PFSK-1 (cell line): ENCODE results near the gene DNAH8.

ENCODE experiments used
- POLR2AphosphoS5 ChIP-seq: IDR thresholded peaks from 2 replicates; pipeline ENCODE4 v1.6.1; 2012; ENCODE audit warnings: low read depth, mild to moderate bottlenecking, control low read depth, low read length, moderate library complexity
- REST ChIP-seq, 2 experiments: IDR thresholded peaks; 2 replicates each; pipeline versions ENCODE4 v1.6.1 to v1.8.0; 2011 to 2012; ENCODE audit warnings: low read depth in 2 of 2, low read length in 2 of 2, control low read depth in 1 of 2, inconsistent platforms in 1 of 2, mild to moderate bottlenecking in 1 of 2, moderate library complexity in 1 of 2; ENCODE audit not compliant: insufficient read depth in 1 of 2
- SIN3A ChIP-seq: IDR thresholded peaks from 2 replicates; pipeline ENCODE4 v1.6.1; 2012; ENCODE audit warnings: mild to moderate bottlenecking, low read length, moderate library complexity, borderline replicate concordance; ENCODE audit not compliant: insufficient read depth

GRCh38 chr6:39004801-39005200, 289.7 kb downstream of the DNAH8 start:
- no peak for TF ChIP-seq POLR2AphosphoS5
- TF ChIP-seq SIN3A = no peak
- no peak for TF ChIP-seq REST (IDR thresholded peaks at IDR 0.05; ENCODE audit: insufficient read depth in 1 of 2, low read depth in 2 of 2, low read length in 2 of 2)
